Stimulated activated CD4-positive, alpha-beta T cell treated with anti-CD3 and anti-CD28 coated beads, Interleukin-12 subunit alpha, Interleukin-12 subunit beta, amount 100 ng/mL, for 4 hours (primary cell): ENCODE data around the gene EFCC1.
A peak's percentile ranks its signal among the peaks of the same experiment; 100 is the strongest.

Experiments used
- DNase-seq: peaks from one replicate; pipeline ENCODE4 v3.0.0-alpha.2; 2020

EFCC1 gene, protein sequence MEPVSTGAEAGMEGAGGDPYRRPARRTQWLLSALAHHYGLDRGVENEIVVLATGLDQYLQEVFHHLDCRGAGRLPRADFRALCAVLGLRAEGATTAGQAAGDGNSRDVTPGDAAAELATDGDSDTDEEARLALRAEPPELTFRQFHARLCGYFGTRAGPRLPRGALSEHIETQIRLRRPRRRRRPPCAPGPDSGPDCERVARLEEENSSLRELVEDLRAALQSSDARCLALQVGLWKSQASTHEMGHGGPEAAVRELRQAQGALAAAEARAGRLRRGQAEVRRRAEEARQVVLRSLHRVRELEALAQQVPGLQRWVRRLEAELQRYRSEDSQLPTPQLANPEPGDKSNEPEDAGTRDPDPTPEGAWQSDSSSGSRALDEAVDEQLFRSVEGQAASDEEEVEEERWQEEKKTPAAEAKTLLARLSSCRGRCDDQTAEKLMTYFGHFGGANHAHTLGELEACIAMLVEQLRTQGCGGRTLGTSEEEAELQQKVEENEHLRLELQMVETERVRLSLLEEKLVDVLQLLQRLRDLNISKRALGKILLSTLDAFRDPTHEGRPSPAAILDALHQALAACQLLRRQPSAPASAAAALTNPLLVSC

DNA sequence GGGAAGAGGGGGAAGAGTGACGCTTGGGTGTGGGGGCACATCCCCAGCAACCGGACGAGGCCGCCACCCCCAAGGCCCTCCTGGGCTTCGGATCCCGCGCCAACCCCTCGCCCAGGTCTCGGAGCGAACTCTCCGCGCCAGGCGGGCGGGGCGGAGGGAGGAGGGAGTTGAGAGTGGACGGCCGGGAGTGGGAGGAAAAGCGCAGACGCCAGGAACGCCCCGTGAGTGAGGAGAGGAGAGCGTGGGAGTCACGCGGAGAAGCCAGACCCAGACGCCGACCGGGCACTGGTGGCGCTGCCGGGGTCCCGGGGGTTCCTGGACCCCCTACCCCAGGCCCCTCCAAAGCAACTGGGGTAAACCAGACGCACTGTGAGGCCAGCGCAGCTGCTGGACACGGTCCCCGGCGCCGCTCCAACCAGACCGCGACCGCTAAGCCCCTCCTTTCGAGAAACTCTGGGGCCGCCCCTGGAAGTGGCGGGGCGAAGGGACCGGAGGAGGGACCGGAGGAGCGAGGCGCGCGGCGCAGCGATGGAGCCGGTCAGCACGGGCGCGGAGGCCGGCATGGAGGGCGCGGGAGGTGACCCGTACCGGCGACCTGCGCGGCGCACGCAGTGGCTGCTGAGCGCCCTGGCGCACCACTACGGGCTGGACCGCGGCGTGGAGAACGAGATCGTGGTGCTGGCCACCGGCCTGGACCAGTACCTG is at the start of gene EFCC1:
TSS of gene EFCC1 (plus strand) at position 204 of the 705 bp plus-strand sequence. CDS start at position 529, 325 bp downstream.
- no peak for DNase-seq

DNA sequence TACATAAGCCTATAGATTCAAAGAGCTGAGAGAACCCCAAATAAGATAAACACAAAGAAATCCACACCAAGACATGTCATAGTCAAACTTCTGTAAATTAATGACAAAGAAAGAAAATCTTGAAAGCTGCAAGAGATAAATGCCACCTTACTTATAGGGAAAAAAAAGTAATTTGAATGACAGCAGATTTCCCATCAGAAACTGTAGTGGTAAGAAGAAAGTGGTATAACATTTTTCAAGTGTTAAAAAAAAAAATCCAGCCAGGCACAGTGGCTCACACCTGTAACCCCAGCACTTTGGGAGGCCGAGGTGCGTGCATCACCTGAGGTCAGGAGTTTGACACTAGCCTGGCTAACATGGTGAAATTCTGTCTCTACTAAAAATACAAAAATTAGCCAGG is 44.7 kb upstream of the EFCC1 start:
- no peak for DNase-seq

DNA sequence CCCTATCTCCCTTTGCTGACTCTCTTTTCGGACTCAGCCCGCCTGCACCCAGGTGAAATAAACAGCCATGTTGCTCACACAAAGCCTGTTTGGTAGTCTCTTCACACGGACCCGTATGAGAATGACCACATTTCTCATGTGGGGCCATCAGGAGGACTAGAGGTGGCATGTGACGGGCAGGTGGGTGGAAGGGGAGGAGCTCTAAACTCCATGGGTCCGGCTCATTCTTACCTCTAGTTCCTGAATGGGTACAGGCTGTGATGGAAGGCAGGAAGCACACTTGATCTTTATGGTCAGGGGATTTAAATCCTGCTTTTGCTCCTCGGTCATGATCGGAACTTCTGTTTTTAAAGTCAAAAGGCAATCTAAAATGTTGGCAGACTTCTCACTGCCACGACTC is 35.8 kb upstream of the EFCC1 start:
- DNase-seq: no peak

DNA sequence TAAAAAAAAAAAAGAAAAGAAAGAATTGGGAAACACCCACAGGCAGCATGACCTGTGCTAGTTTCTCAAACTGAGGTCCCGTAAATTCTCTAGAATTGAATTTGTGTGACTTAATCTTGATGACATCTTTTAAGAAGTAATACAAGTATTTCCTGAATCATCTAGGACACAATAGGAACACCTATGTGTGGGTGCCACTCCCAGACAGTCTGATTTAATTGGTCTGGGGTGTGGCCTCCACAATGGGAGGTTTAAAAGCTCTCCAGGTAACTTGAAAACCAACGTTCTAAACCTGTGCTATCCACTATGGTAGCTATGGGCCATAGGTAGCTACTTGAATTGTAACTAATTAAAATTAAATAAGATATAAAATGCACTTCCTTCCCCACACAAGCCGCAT is 35.3 kb upstream of the EFCC1 start:
- DNase-seq: no peak

DNA sequence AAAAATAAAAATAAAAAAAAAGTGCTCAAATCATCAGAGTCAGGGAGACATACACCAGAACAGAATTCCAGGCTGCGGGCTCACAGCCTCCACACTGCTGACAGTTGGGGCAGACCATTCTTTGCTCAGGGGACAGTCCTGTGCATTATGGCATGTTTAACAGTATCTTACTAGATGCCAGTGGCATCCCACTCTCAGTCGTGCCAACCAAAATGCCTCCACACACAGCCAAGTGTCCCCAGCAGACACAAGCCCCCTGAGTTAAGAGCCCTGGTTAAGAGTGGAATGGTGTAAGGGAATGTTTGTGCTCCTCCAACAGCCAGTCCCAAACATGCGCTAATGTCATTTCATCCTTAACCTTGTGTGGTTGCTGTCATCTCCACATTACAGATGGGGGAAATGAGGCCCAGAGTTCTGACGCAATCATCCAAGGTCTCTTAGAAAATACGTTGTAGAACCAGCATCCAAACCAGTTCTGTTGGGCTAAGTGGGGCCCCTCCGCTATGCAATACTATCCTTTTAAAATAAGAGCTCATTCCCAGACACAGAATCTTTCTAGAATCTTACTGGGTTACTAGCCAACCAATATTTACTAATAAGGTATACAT is 33.3 kb upstream of the EFCC1 start:
- DNase-seq: no peak

DNA sequence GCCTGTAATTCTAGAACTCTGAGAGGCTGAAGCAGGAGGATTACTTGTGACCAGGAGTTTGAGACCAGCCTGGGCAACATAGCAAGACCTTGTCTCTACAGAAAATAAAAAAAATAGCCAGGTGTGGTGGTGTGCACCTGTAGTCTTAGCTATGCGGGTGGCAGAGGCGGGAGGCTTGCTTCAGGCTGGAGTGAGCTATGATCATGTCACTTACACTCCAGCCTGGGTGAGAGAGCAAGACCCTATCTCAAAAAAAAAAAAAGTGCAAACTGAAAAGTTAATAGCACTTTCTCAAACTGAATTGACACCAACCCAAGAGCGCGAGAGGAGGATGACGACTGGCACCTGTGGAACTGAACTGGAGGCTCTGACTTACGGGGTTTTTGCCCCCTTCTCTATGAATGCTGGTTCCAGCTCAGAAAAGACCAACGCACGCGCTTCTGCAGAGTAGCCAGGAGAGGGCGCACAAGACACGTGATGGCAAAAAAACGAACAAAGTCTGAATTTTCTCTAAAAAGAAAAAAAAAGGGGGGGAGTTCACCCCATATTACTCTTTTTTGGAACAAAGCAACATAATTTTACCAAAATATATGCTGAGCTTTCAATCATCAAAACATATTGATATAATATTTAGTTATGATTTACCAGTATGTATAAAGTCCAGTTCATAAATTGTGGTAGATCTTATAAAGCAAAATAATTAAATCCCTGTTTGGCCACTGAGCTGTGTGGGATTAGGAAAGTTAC is 30.9 kb upstream of the EFCC1 start:
- peak; percentile 59 for DNase-seq

DNA sequence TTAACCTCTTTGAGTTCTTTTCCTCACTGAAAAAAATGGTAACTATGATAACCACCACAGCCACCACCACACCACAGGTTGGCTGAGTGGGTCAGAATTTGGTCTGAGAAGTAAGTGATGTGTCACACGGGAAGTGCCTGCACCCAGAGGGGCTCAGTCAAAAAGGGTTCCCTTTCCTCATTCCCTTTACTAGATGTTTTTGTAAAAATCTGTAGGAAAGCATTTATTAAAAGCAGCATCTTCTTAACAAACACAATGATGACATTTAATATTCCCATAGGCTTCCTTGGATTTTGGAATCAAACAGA is 30.4 kb upstream of the EFCC1 start:
- no peak for DNase-seq

DNA sequence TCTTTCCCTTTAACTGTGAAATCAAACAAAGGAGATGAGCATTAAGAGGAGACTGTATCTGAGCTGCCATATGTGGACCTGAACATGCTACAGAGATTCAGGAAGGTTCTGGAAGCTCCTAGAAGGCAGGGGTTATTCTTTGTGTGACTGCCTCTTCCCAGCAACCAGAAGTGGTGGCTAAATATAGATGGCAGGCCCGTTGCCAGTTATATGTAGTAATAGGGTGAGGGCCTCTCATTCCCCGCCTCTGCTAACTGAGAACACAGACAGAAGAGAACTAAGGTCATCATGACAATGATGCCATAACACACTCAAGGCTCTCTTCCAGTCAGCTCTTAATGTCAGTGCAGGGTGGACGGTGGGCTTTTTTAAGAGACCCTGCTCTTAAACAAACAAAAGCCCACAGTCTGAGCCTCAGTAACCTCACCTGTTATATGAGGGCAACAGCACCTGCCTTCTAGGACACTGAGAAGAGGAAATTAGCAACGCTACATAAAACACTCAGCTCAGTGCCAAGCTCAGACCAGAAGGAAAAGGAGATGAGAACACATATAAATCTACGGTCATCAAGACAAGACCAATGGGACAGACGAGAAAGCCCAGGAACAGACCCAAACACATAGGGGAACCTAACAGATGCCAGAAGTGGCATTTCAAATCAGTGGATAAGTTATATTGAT is 29.5 kb upstream of the EFCC1 start:
- no peak for DNase-seq

DNA sequence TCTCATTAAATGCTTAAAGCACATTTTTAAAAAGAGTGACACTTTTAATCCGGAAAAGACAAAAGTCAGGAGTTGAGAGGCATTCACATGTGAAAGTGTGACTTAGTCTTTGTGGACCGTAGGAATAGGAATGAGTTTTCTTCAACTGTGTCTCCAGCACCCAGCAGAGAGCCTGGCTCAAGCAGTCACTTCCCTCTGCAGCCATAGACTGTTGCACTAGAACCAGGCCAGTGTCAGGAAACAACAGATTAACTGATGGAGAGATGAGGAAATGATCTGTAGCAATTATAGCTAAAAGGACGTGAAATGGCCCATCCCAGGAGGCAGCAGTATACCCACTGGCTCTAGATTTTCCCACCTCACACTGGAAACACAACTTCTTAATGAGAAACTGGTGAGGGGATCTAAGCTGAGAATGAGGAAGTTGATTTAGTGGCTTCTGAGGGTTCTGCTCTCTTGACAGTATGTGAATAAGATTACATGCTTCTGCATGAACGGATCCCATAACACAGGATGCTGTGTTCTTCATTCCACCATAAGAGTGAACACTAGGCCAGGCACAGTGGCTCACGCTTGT is 27.0 kb upstream of the EFCC1 start:
- no peak for DNase-seq

DNA sequence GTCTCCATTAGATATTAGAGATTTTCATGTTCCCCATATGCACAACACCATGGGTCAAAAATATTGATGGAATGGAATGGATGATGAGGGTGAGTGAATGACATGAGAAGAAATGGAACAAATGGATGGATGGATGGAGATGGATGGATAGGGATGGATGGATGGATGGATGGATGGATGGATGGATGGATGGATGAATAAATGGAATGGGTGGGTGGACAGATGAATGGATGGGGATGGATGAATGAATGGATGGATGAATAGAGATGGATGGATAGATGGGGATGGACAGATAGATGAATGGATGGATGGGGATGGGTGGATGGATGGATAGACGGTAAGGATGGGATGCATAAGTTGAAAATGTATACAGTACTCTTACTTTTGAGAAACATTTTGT is 25.8 kb upstream of the EFCC1 start:
- no peak for DNase-seq

DNA sequence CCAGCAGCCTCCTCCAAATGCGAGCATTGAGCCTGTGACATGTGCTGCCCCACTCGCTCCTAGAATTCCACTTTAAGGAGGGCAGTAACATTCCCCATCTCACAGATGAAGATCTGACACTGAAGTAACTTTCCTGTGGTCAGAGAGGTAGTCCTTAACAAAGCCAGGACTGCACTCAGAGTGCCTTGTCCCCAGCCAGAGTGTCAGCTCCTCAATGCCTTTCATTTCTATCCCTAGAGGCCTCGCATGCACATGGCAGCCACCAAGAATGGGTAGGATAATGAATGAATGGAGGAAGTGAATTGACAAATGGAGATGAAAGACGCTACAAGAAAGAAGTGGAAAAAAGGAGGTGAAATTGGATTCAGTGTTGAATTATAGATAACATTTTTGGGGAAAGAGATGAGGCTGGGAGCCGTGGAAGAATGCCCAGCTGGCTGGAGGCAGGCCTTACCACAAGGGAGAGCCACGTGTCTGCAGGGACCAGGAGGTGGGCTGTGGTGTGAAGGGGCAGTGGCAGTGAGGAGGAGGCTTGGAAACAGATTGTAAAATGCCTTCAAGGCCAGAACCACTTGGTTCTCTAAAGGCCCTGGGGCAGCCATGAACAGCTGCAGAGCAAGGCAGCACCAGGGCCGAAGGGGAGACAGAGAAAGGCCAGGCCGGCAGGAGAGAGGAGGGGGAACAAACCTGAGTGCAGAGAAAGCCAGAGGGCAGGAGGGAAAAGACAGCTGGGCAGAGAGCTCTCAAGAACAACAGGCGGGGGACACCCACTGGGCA is 17.6 kb upstream of the EFCC1 start:
- no peak for DNase-seq

DNA sequence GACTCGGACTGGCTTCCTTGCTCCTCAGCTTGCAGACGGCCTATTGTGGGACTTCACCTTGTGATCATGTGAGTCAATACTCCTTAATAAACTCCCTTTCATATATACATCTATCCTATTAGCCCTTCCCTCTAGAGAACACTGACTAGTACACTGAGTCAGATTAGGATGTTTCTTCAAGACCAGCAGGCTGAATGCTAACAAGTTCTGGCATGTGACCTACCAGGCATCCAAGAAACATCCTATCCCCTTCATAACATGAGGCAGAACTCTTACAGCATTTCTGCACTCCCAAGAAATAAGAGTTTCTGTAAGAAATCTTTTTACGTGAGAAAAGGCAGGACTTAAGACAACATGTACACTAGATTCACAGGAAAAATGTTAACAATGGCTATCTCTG is 16.5 kb upstream of the EFCC1 start:
- no peak for DNase-seq

DNA sequence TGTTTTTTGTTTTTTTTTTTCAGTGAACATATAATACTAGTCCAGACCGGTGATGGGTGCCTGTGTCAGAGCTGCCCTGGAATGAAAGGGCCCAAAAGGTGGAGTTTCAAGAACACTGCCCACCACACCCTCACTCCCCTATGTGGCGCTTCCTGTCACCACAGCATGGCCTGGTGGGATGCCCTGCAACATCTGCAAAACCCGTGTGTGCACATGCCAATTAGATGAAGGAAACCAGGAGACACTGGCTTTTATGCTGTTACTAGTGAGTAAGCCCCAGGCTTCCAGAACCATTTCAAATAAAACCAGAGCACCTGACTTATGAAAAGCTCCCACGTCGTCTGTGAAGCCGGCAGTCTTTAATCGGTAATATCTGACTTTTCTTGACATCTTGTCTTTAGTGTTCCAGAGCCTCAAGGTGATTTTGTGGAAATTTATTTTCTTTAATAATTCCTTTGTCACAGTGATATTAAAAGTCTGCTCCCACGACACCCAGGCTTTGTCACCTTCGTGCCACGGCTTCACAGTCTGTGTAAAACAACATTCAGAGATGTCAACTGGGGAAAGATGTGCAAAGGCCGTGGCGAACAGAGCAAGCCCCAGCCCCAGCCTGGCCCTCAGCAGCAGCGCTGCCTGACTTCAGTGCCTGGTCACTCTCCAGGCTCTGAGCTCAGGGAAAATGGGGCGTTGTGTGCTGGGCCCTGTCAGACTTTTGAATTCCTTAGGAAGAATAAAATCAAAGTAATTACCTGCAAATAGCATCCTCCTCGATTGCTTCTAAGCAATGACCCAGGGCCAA is 13.6 kb upstream of the EFCC1 start:
- no peak for DNase-seq

DNA sequence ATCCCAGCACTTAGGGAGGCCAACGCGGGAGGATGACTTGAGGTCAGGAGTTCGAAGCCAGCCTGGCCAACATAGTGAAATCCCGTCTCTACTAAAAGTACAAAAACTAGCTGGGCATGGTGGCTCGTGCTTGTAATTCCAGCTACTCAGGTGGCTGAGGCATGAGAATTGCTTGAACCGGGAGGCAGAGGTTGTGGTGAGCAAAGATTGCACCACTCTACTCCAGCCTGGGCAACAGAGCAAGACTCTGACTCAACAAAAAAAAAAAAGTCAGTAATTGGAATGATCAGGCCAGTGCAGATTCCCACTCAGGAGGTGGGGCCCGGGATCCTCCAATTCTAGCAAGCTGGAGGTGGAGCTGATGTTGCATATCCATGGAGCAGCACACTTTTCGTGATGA is 12.8 kb upstream of the EFCC1 start:
- no peak for DNase-seq

DNA sequence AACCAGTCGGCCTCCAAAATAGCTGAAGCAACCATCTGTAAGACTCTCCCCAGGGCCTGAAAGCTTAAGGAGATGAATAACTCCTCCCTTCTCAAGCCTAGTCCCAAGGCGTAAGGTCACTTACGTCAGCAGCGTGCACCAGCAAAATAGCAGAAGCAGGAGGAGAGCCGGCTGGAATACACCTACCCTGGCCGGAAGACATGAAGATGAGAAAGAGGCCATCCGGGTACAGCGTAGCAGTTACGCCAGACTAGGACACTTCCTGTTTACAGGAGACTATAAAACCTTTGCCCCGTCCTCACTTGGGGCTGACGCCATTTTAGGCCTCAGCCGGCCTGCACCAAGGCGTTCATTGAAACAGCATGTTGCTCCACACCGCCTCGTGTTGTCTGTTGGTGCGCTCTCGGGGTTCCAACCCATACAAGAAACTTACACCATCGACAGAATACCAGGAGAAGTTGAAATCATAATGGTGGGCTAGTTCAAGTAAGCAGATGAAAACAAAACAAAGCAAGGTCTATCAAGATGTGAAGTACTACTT is 9.7 kb upstream of the EFCC1 start:
- no peak for DNase-seq

DNA sequence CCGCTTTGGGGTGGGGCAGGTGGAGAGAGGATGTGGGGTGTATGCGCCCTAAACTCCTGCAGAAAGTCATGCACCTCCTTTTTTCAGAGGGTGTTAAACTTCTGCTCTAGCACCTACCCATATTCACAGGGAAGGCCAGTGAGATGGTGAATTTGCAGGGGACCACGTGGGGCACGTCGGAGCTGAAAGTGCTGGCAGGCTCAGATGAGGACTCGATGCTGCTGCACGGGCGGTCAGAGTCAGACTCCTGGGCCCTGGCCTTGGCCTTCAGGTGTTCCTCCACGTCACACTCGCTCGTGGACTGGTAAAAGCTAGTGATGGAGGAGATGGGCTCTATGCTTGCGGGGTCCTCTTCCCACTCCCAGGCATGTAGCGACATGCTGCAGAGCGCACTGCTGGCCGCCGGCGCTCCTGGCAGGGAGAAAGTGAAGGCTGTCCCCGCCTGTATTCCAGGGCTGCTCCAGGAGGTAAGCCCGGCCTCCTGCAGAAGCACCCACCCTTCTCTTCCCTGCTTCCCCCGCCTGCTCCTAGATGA is 8.1 kb upstream of the EFCC1 start:
- DNase-seq: no peak

DNA sequence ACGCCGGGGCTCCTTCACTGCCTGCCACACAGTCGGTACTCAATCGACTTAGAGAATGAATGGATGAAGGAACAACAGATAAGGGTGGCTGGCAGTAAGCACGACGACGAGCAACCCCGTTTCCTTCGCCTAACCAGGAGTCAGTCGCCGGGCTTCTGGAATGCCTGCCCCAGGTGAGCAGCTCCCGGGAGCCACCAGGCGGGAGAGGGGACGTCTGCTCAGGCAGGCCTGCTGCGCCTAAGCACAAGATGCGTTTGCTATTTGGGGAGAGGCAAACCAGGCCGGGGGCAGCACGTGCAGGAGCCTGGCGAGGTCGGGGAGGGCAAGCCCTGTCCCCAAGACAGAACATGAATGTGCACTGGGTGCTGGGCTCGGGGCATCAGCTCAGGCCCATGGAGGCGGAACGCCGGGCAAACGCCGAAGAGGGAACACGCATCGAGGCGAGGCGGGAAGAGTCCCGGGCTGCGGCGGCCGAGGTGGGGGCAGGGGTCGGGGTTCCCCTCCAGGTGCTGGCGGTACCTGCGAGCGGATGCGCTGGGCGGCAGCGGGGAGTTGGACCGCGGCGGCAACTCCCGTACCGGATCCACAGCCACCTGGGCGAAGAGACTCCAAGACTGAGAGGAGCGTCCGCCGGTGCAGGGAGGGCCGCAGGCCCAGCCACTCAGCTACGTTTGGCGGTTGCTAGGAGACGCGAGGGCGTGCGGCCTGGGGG is 7.5 kb upstream of the EFCC1 start, which contains the start of gene CFAP92:
TSS of gene CFAP92 (minus strand) at position 616 of the 712 bp plus-strand sequence. CDS start 772 bp downstream, outside the sequence.
- peak; percentile 85 for DNase-seq

DNA sequence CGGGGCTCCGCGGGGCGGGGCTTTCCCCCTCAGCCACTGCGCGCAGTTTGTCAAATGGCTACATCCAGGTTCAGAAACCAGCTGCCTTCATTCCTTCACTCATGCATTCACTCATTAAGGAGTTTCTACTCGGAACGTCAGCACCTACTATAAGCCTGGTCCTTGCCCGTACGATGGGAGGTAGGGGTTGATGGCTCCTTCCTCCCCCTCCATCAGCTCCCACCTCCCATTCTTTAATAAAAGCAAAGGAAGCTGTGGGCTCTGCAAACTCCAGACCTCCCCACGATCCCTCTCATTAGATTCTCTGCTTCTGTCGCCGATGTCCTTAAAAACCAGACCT is 7.0 kb upstream of the EFCC1 start:
- no peak for DNase-seq
